K562 (cell line): Measurements from ENCODE around the gene TNNT1. TPM values are rescaled to one million over a fixed set of nuclear protein-coding genes. Genes with fewer than 3 reads are reported as not detected.
A peak's percentile ranks its signal among the peaks of the same experiment; 100 is the strongest.

Source experiments
- ATAC-seq: fragments of 200-7000 bp; cut with Tn5 transposase; 3 replicates; pipeline ENCODE4 v1.9.1; 2020; ENCODE audit warnings: moderate library complexity
- BruUV-seq: library from RNA; stranded (reverse); fragments of 400-500 nt; replicated peaks from 2 replicates; lab custom pipeline; 2021; lab: Mats Ljungman, UMichigan
- CTCF ChIA-PET: fragments of 300-600 bp; formaldehyde crosslinking; extraction: SDS; loops from one replicate; lab custom pipeline; 2021; ENCODE audit warnings: low intra/inter-chr PET ratio; lab: Yijun Ruan, JAX
- POLR2A ChIA-PET: fragments of 300-600, 350-650 bp; sonication (Branson Sonifier 250); formaldehyde crosslinking; extraction: SDS; loops from one replicate; lab custom pipeline; 2021; ENCODE audit warnings: antibody characterized with exemption, inconsistent platforms; lab: Yijun Ruan, JAX
- DNase-seq, 4 experiments: peaks; one replicate each; pipeline versions ENCODE4 v3.0.0 to v3.0.0-alpha.2; 2011 to 2018; ENCODE audit warnings: low spot score in 3 of 4, mixed read lengths in 3 of 4; ENCODE audit errors: extremely low read depth in 1 of 4
- FAIRE-seq: peaks from 2 replicates; lab custom pipeline; 2011; peaks lifted over from hg19 to GRCh38; lab: Jason Lieb, UNC
- H2AFZ ChIP-seq: 2 replicates; pipeline ENCODE4 v1.6.0; 2011; ENCODE audit warnings: low read depth, low read length, control low read depth, inconsistent platforms
- H3K27ac ChIP-seq: fragments of 200-600 bp; 3 replicates; pipeline ENCODE4 v1.8.0; 2011; ENCODE audit warnings: low read depth, mild to moderate bottlenecking, control low read depth, inconsistent platforms, low read length, moderate library complexity, mixed read lengths; ENCODE audit errors: extremely low read depth
- H3K27me3 ChIP-seq, 2 experiments: fragments of 300-600 bp in 1 of 2; 2 replicates in 1 of 2; 3 replicates in 1 of 2; pipeline versions ENCODE4 v1.6.0 to v1.8.0; 2011; ENCODE audit warnings: inconsistent platforms in 2 of 2, low read length in 2 of 2, mild to moderate bottlenecking in 1 of 2, mixed read lengths in 1 of 2, moderate library complexity in 1 of 2; ENCODE audit not compliant: control insufficient read depth in 2 of 2, insufficient read depth in 2 of 2
- H3K36me3 ChIP-seq: fragments of 300-600 bp; 3 replicates; pipeline ENCODE4 v1.8.0; 2011; ENCODE audit warnings: mild to moderate bottlenecking, low read length, inconsistent platforms; ENCODE audit not compliant: control insufficient read depth, insufficient read depth
- H3K4me1 ChIP-seq, 2 experiments: fragments of 200-600 bp in 1 of 2; replicated peaks in 1 of 2; 2 replicates in 1 of 2; 3 replicates in 1 of 2; pipeline versions ENCODE4 v1.5.1 to v1.8.0; 2011; ENCODE audit warnings: inconsistent platforms in 2 of 2, low read length in 2 of 2, mild to moderate bottlenecking in 1 of 2, mixed read lengths in 1 of 2, moderate library complexity in 1 of 2; ENCODE audit not compliant: control insufficient read depth in 2 of 2, insufficient read depth in 2 of 2
- H3K4me2 ChIP-seq: 2 replicates; pipeline ENCODE4 v1.6.1; 2011; ENCODE audit warnings: low read length, control low read depth, inconsistent platforms, mixed read lengths; ENCODE audit not compliant: insufficient read depth
- H3K4me3 ChIP-seq: fragments of 200-600 bp; sonication (generic), shearing (Covaris generic); 2 replicates; pipeline ENCODE4 v1.5.1; 2016; ENCODE audit warnings: control low read depth, inconsistent platforms
- H3K79me2 ChIP-seq: fragments of 200-600 bp; 3 replicates; pipeline ENCODE4 v1.8.0; 2011; ENCODE audit warnings: low read length, inconsistent platforms; ENCODE audit not compliant: control insufficient read depth, insufficient read depth
- H3K9ac ChIP-seq, 2 experiments: 2 replicates each; pipeline versions ENCODE4 v1.6.0 to v1.6.1; 2011; ENCODE audit warnings: low read depth in 2 of 2, low read length in 2 of 2, control low read depth in 1 of 2, inconsistent platforms in 1 of 2, mild to moderate bottlenecking in 1 of 2, mixed read lengths in 1 of 2; ENCODE audit not compliant: insufficient read depth in 1 of 2
- H3K9me1 ChIP-seq: one replicate; pipeline ENCODE4 v1.6.0; 2011; ENCODE audit warnings: inconsistent platforms, mild to moderate bottlenecking, low read length, moderate library complexity; ENCODE audit not compliant: control insufficient read depth, insufficient read depth
- H3K9me3 ChIP-seq: replicated peaks from 2 replicates; pipeline ENCODE4 v1.5.1; 2011; ENCODE audit warnings: low read depth, low read length, inconsistent platforms; ENCODE audit not compliant: control insufficient read depth, insufficient read depth
- H4K20me1 ChIP-seq: replicated peaks from 2 replicates; pipeline ENCODE4 v1.6.1; 2011; ENCODE audit warnings: low read length, inconsistent platforms, mixed read lengths; ENCODE audit not compliant: control insufficient read depth, insufficient read depth
- ATF7 ChIP-seq: fragments of 450-650 bp; IDR thresholded peaks from 2 replicates; pipeline ENCODE4 v1.7.1; 2014; ENCODE audit warnings: mild to moderate bottlenecking, moderate library complexity
- EHMT2 ChIP-seq: fragments of 450-650 bp; IDR thresholded peaks from 2 replicates; pipeline ENCODE4 v1.6.1; 2018; ENCODE audit warnings: antibody characterized with exemption
- ETV1 ChIP-seq: fragments of 450-650 bp; conservative IDR thresholded peaks from 2 replicates; pipeline ENCODE4 v1.6.1; 2016; ENCODE audit warnings: missing genetic modification characterization, control low read depth, low read depth, missing compliant biosample characterization
- KDM5B ChIP-seq: fragments of 200-600 bp; sonication (generic); IDR thresholded peaks from 2 replicates; pipeline ENCODE4 v1.6.1; 2012; ENCODE audit warnings: low read depth, mild to moderate bottlenecking, moderate library complexity, low read length, control low read depth, inconsistent platforms; ENCODE audit not compliant: insufficient replicate concordance
- KHSRP ChIP-seq: fragments of 450-650 bp; IDR thresholded peaks from 2 replicates; pipeline ENCODE4 v1.6.1; 2017
- NR2C1 ChIP-seq, 2 experiments: fragments of 450-650 bp; IDR thresholded peaks; 2 replicates each; pipeline ENCODE4 v1.6.1; 2017; ENCODE audit warnings: mild to moderate bottlenecking in 2 of 2, antibody characterized with exemption in 1 of 2, inconsistent platforms in 1 of 2, missing compliant biosample characterization in 1 of 2, missing genetic modification characterization in 1 of 2
- NRF1 ChIP-seq, 2 experiments: fragments of 450-650 bp; IDR thresholded peaks in 1 of 2; conservative IDR thresholded peaks in 1 of 2; 2 replicates each; pipeline ENCODE4 v1.6.1; 2014; ENCODE audit warnings: mild to moderate bottlenecking in 2 of 2
- RAD21 ChIP-seq, 2 experiments: fragments of 250-450 bp in 1 of 2; fragments of 450-650 bp in 1 of 2; sonication (Bioruptor Pico) in 1 of 2; formaldehyde crosslinking in 1 of 2; IDR thresholded peaks in 1 of 2; conservative IDR thresholded peaks in 1 of 2; 2 replicates each; pipeline versions ENCODE4 v1.4.0 to v1.8.0; 2020 to 2022; ENCODE audit warnings: mild to moderate bottlenecking in 2 of 2, moderate library complexity in 1 of 2
- SMARCA4 ChIP-seq: fragments of 450-650 bp; IDR thresholded peaks from 2 replicates; pipeline ENCODE4 v1.6.1; 2016
- TAF9B ChIP-seq: fragments of 450-650 bp; IDR thresholded peaks from 2 replicates; pipeline ENCODE4 v1.6.1; 2018; ENCODE audit warnings: mild to moderate bottlenecking; ENCODE audit not compliant: partially characterized antibody
- WHSC1 ChIP-seq: IDR thresholded peaks from one replicate; pipeline ENCODE4 v1.6.1; 2012; ENCODE audit warnings: low read length, control low read depth, inconsistent platforms
- ZBTB2 ChIP-seq: fragments of 450-650 bp; IDR thresholded peaks from 2 replicates; pipeline ENCODE4 v1.6.1; 2016; ENCODE audit warnings: antibody characterized with exemption
- ZNF23 ChIP-seq: fragments of 250-450 bp; sonication (Bioruptor Pico); IDR thresholded peaks from 2 replicates; pipeline ENCODE4 v1.4.0; 2020; ENCODE audit warnings: mild to moderate bottlenecking
- ZNF589 ChIP-seq: fragments of 200-800 bp; sonication (Bioruptor generic); IDR thresholded peaks from 2 replicates; pipeline ENCODE4 v1.6.1; 2016; ENCODE audit warnings: low read depth, missing genetic modification characterization, missing compliant biosample characterization
- ZNF79 ChIP-seq: fragments of 250-450 bp; sonication (Bioruptor Pico); IDR thresholded peaks from 2 replicates; pipeline ENCODE4 v1.4.0; 2020; ENCODE audit warnings: low read depth, mild to moderate bottlenecking, moderate library complexity
- in situ Hi-C: fragments of 300-500 bp; cut with MboI; formaldehyde crosslinking; loops from 4 replicates; pipeline ENCODE4 v1.15.0; 2018; ENCODE audit warnings: inconsistent platforms, mixed read lengths
- intact Hi-C: fragments of 100-400 bp; cut with micrococcal nuclease; formaldehyde crosslinking; loops from 2 replicates; pipeline ENCODE4 v1.14.2; 2022
- polyA plus RNA-seq, 8 experiments: library from polyadenylated mRNA; depleted of rRNA in 4 of 8; stranded (reverse) in 5 of 8; unstranded in 3 of 8; fragments of >200 nt; fragmentation: Nextera tagmentation in 2 of 8; fragmentation: Illumina TruSeq in 1 of 8; extraction: Ambion mirVana in 2 of 8; extraction: Trizol in 1 of 8; gene quantifications; 2 replicates each; pipeline versions ENCODE4 v1.2.1 to v1.2.3, GENCODE V29; 2011 to 2014; ENCODE audit warnings: inconsistent platforms in 1 of 8, missing spikeins in 1 of 8
- total RNA-seq, 7 experiments: library from RNA; depleted of rRNA in 6 of 7; stranded (reverse); fragments of >200 nt in 6 of 7; fragmentation: Illumina TruSeq in 2 of 7; extraction: Trizol in 2 of 7; gene quantifications; 2 replicates each; pipeline versions ENCODE4 v1.2.1 to v1.2.3, GENCODE V29; 2011 to 2021; ENCODE audit warnings: low replicate concordance in 1 of 7
- TF ChIP-seq, protein P1 (sequence below), 3 experiments: fragments of 200-800 bp in 1 of 3; fragments of 250-450 bp in 1 of 3; fragments of 450-650 bp in 1 of 3; sonication (Bioruptor Pico) in 1 of 3; sonication (Bioruptor generic) in 1 of 3; formaldehyde crosslinking in 1 of 3; IDR thresholded peaks; 2 replicates each; pipeline versions ENCODE4 v1.6.1 to v1.8.0; 2016 to 2022; ENCODE audit warnings: mild to moderate bottlenecking in 2 of 3, missing genetic modification characterization in 2 of 3, missing compliant biosample characterization in 1 of 3, moderate library complexity in 1 of 3
- TF ChIP-seq, protein P2 (sequence below): fragments of 200-800 bp; sonication (Bioruptor generic); IDR thresholded peaks from 2 replicates; pipeline ENCODE4 v1.6.1; 2017; ENCODE audit warnings: missing genetic modification characterization, missing compliant biosample characterization

Gene TNNT1
- total and polyA plus RNA-seq, 9 of the 15 experiments (the other 6 are each of a cell fraction or from before 2014, with no cell fraction given): 31.8 to 390 (median 227) TPM

GRCh38 chr19:55152017-55152416 is 3.0 kb upstream of the TNNT1 start:
- FAIRE-seq (peak; percentile 93), ATAC-seq (no peak), DNase-seq (peak in 3 of 4 experiments; percentile 25 to 77 (median 55))
- H3K27ac ChIP-seq: peak overlapping the region; percentile 44
- ChIA-PET POLR2A (no interaction called here), CTCF (no interaction called here)
- no peak overlapping the region for H3K4me2 ChIP-seq
- no peaks in the 10 kb centered on the region for H4K20me1 ChIP-seq
- in situ Hi-C loops: loop anchor here (25.0 kb wide), 1 partner anchor 985 kb away; the partner anchor contains the start of gene ZNF444
- no TSS peak for BruUV-seq
- H3K27me3 ChIP-seq: no peaks in the 10 kb centered on the region
- H3K36me3 ChIP-seq: peaks cover 18% of the 10 kb centered on the region; the same call in 2 of the 3 replicates
- H3K4me3 ChIP-seq: no peak overlapping the region
- intact Hi-C loops: loop anchor here (10.0 kb wide), 1 partner anchor 353 kb away; no protein-coding TSS in a partner anchor
- H2AFZ ChIP-seq: peak overlapping the region; percentile 66
- no peaks in the 10 kb centered on the region; the same call in 1 of the 2 replicates for H3K9me3 ChIP-seq
- H3K4me1 ChIP-seq: peaks cover 18 to 52% of the 10 kb centered on the region in 2 experiments
- H3K9ac ChIP-seq: no peak overlapping the region
- H3K9me1 ChIP-seq: no peaks in the 10 kb centered on the region
- no peaks in the 10 kb centered on the region for H3K79me2 ChIP-seq
- TF ChIP-seq KDM5B (no peak), SMARCA4 (0 out of 2 replicates have a peak, but pooled peaks have one; percentile 20), ZNF589 (CRISPR knock-in tag) (no peak), ZBTB2 (peak; percentile 79), RAD21 (CRISPR knock-in tag; conservative IDR thresholded peaks at IDR 0.05 in 1 of 2, IDR thresholded peaks at IDR 0.05 in 1 of 2) (no peak), NR2C1 (IDR thresholded peaks at IDR 0.05) (peak; percentile 75), NR2C1 (tag; IDR thresholded peaks at IDR 0.05) (peak; percentile 47), ETV1 (tag) (peak; percentile 81), NRF1 (conservative IDR thresholded peaks at IDR 0.05 in 1 of 2, IDR thresholded peaks at IDR 0.05 in 1 of 2) (no peak), ZNF23 (CRISPR knock-in tag) (no peak), ZNF79 (CRISPR knock-in tag) (no peak), TAF9B (no peak), ATF7 (no peak), EHMT2 (peak; percentile 91), WHSC1 (no peak), KHSRP (no peak)
- TF ChIP-seq, protein P1, sequence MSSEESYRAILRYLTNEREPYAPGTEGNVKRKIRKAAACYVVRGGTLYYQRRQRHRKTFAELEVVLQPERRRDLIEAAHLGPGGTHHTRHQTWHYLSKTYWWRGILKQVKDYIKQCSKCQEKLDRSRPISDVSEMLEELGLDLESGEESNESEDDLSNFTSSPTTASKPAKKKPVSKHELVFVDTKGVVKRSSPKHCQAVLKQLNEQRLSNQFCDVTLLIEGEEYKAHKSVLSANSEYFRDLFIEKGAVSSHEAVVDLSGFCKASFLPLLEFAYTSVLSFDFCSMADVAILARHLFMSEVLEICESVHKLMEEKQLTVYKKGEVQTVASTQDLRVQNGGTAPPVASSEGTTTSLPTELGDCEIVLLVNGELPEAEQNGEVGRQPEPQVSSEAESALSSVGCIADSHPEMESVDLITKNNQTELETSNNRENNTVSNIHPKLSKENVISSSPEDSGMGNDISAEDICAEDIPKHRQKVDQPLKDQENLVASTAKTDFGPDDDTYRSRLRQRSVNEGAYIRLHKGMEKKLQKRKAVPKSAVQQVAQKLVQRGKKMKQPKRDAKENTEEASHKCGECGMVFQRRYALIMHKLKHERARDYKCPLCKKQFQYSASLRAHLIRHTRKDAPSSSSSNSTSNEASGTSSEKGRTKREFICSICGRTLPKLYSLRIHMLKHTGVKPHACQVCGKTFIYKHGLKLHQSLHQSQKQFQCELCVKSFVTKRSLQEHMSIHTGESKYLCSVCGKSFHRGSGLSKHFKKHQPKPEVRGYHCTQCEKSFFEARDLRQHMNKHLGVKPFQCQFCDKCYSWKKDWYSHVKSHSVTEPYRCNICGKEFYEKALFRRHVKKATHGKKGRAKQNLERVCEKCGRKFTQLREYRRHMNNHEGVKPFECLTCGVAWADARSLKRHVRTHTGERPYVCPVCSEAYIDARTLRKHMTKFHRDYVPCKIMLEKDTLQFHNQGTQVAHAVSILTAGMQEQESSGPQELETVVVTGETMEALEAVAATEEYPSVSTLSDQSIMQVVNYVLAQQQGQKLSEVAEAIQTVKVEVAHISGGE (CRISPR knock-in tag; IDR thresholded peaks at IDR 0.05): peak in 1 of 3 experiments; percentile 86; a peak in 2 of 6 replicates
- TF ChIP-seq, protein P2, sequence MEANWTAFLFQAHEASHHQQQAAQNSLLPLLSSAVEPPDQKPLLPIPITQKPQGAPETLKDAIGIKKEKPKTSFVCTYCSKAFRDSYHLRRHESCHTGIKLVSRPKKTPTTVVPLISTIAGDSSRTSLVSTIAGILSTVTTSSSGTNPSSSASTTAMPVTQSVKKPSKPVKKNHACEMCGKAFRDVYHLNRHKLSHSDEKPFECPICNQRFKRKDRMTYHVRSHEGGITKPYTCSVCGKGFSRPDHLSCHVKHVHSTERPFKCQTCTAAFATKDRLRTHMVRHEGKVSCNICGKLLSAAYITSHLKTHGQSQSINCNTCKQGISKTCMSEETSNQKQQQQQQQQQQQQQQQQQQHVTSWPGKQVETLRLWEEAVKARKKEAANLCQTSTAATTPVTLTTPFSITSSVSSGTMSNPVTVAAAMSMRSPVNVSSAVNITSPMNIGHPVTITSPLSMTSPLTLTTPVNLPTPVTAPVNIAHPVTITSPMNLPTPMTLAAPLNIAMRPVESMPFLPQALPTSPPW (CRISPR knock-in tag): no peak
